CD4-positive, alpha-beta T cell treated with Interleukin-21 for 1 hour (primary cell): ENCODE results near the gene NAT16.

Source experiments
- DNase-seq: peaks from one replicate; pipeline ENCODE4 v3.0.0-alpha.2; 2020

Gene NAT16

GRCh38 chr7:101170617-101171441, 9.3 kb downstream of the NAT16 start:
- DNase-seq = no peak

GRCh38 chr7:101169838-101170551, 10.1 kb downstream of the NAT16 start:
- peak; percentile 84 for DNase-seq

- DNase-seq = no peak
Measured at GRCh38 chr7:101169110-101169837, 10.8 kb downstream of the NAT16 start.

GRCh38 chr7:101168412-101169049, 11.6 kb downstream of the NAT16 start:
- no peak for DNase-seq

GRCh38 chr7:101167645-101168411, 12.3 kb downstream of the NAT16 start:
- no peak for DNase-seq

- no peak for DNase-seq
Measured at GRCh38 chr7:101166909-101167644, 13.0 kb downstream of the NAT16 start.

GRCh38 chr7:101166648-101166908, 13.5 kb downstream of the NAT16 start:
- DNase-seq = no peak

GRCh38 chr7:101165958-101166647, 14.0 kb downstream of the NAT16 start:
- DNase-seq = no peak

- peak; percentile 93 for DNase-seq
Measured at GRCh38 chr7:101165075-101165957, 14.8 kb downstream of the NAT16 start, which contains the start of gene VGF. Gene VGF (minus strand): TSS chr7:101165569. CDS start chr7:101164843, 726 bp downstream.

GRCh38 chr7:101164071-101164840, 15.8 kb downstream of the NAT16 start:
- no peak for DNase-seq

GRCh38 chr7:101163279-101164070, 16.6 kb downstream of the NAT16 start:
- no peak for DNase-seq

GRCh38 chr7:101162551-101163278, 17.4 kb downstream of the NAT16 start:
- no peak for DNase-seq

GRCh38 chr7:101161692-101162471, 18.2 kb downstream of the NAT16 start:
- DNase-seq = no peak

GRCh38 chr7:101160910-101161309, 19.2 kb downstream of the NAT16 start:
- DNase-seq = no peak

- no peak for DNase-seq
Measured at GRCh38 chr7:101159696-101160674, 20.1 kb downstream of the NAT16 start.
